Keratinocyte (primary cell): ENCODE results near the gene ENTR1. TPM values are rescaled to one million over a fixed set of nuclear protein-coding genes. Genes with fewer than 3 reads are reported as not detected.

Experiments
- DNase-seq: peaks from one replicate; pipeline ENCODE4 v3.0.0-alpha.2; 2011; ENCODE audit warnings: low read depth, missing footprints, low spot score
- FAIRE-seq: peaks from 2 replicates; lab custom pipeline; 2011; peaks lifted over from hg19 to GRCh38; lab: Jason Lieb, UNC
- H2AFZ ChIP-seq: 2 replicates; pipeline ENCODE4 v1.6.0; 2012; ENCODE audit warnings: low read length, control low read depth, inconsistent platforms; ENCODE audit not compliant: control insufficient read depth
- H3K27ac ChIP-seq: 2 replicates; pipeline ENCODE4 v1.5.1; 2011; ENCODE audit warnings: low read length; ENCODE audit not compliant: control insufficient read depth, insufficient read depth
- H3K27me3 ChIP-seq: 3 replicates; pipeline ENCODE4 v1.6.0; 2011; ENCODE audit warnings: low read length; ENCODE audit not compliant: control insufficient read depth, insufficient read depth; ENCODE audit errors: extremely low read depth
- H3K36me3 ChIP-seq, 2 experiments: 2 replicates in 1 of 2; 3 replicates in 1 of 2; pipeline ENCODE4 v1.5.1; 2011; ENCODE audit warnings: low read length in 2 of 2, mild to moderate bottlenecking in 1 of 2; ENCODE audit not compliant: control insufficient read depth in 2 of 2, insufficient read depth in 2 of 2; ENCODE audit errors: extremely low read depth in 1 of 2
- H3K4me1 ChIP-seq: 3 replicates; pipeline ENCODE4 v1.5.1; 2011; ENCODE audit warnings: low read length; ENCODE audit not compliant: control insufficient read depth, insufficient read depth; ENCODE audit errors: extremely low read depth
- H3K4me2 ChIP-seq: 3 replicates; pipeline ENCODE4 v1.6.0; 2011; ENCODE audit warnings: low read depth, low read length; ENCODE audit not compliant: control insufficient read depth, insufficient read depth; ENCODE audit errors: extremely low read depth
- H3K4me3 ChIP-seq, 3 experiments: fragments of 200-600 bp in 1 of 3; sonication (generic) in 1 of 3; 2 replicates in 2 of 3; 3 replicates in 1 of 3; pipeline ENCODE4 v1.5.1; 2011 to 2016; ENCODE audit warnings: low read length in 3 of 3, mild to moderate bottlenecking in 3 of 3, control low read depth in 2 of 3, inconsistent platforms in 1 of 3, low read depth in 1 of 3, mixed read lengths in 1 of 3, mixed run types in 1 of 3, moderate library complexity in 1 of 3; ENCODE audit not compliant: control insufficient read depth in 2 of 3, insufficient read depth in 2 of 3; ENCODE audit errors: extremely low read depth in 1 of 3
- H3K79me2 ChIP-seq: 2 replicates; pipeline ENCODE4 v1.6.0; 2012; ENCODE audit warnings: low read length; ENCODE audit not compliant: control insufficient read depth, insufficient read depth
- H3K9ac ChIP-seq: 3 replicates; pipeline ENCODE4 v1.6.0; 2011; ENCODE audit warnings: low read length; ENCODE audit not compliant: control insufficient read depth, insufficient read depth; ENCODE audit errors: extremely low read depth
- H3K9me1 ChIP-seq: 3 replicates; pipeline ENCODE4 v1.6.0; 2011; ENCODE audit warnings: low read length; ENCODE audit not compliant: control insufficient read depth, insufficient read depth; ENCODE audit errors: extremely low read depth
- H3K9me3 ChIP-seq: 2 replicates; pipeline ENCODE4 v1.5.1; 2012; ENCODE audit warnings: low read depth, low read length; ENCODE audit not compliant: control insufficient read depth
- H4K20me1 ChIP-seq: 3 replicates; pipeline ENCODE4 v1.6.0; 2011; ENCODE audit warnings: low read length; ENCODE audit not compliant: control insufficient read depth, insufficient read depth; ENCODE audit errors: extremely low read depth
- CTCF ChIP-seq, 3 experiments: IDR thresholded peaks in 1 of 3; conservative IDR thresholded peaks in 1 of 3; optimal IDR thresholded peaks in 1 of 3; 2 replicates in 2 of 3; 3 replicates in 1 of 3; pipeline versions ENCODE3 to v1.5.1; 2011; ENCODE audit warnings: low read length in 3 of 3, mild to moderate bottlenecking in 3 of 3, moderate library complexity in 2 of 3, control low read depth in 1 of 3, inconsistent platforms in 1 of 3; ENCODE audit not compliant: insufficient read depth in 2 of 3; ENCODE audit errors: extremely low read depth in 1 of 3
- EZH2 ChIP-seq: IDR thresholded peaks from one replicate; pipeline ENCODE4 v1.6.1; 2012; ENCODE audit warnings: inconsistent platforms, mild to moderate bottlenecking, low read length, moderate library complexity
- dilution Hi-C: fragments of 300-500 bp; cut with MboI; formaldehyde crosslinking; loops from one replicate; pipeline ENCODE4 v1.7.0; 2020; ENCODE audit warnings: low sequenced_read_pairs; ENCODE audit not compliant: extremely low pct_ligation_motif_present
- polyA plus RNA-seq, 5 experiments: library from polyadenylated mRNA; depleted of rRNA in 3 of 5; stranded (reverse) in 3 of 5; stranded (forward) in 1 of 5; unstranded in 1 of 5; fragments of >200 nt; gene quantifications; 1 replicate in 1 of 5; 2 replicates in 3 of 5; 3 replicates in 1 of 5; pipeline versions ENCODE4 v1.2.1 to v1.2.3, GENCODE V29; 2011 to 2012; ENCODE audit warnings: missing spikeins in 2 of 5, low read depth in 1 of 5, low replicate concordance in 1 of 5

The ENTR1 gene
- polyA plus RNA-seq, 1 donor (not counting 4 experiments of a cell fraction or from before 2014, with no cell fraction given) = 46.5 TPM

- Histone ChIP-seq H3K36me3 (peaks cover 54 to 59% of the 10 kb centered on the region in 2 experiments), H3K9me1 (peaks cover 4% of the 10 kb centered on the region), H3K4me3 (no peak overlapping the region), H3K9me3 (no peaks in the 10 kb centered on the region), H3K4me1 (peaks cover 8% of the 10 kb centered on the region), H3K27me3 (no peaks in the 10 kb centered on the region), H3K79me2 (peaks cover 37% of the 10 kb centered on the region), H3K27ac (no peak overlapping the region), H2AFZ (no peak overlapping the region), H4K20me1 (peaks cover 5% of the 10 kb centered on the region), H3K9ac (no peak overlapping the region), H3K4me2 (no peak overlapping the region)
- dilution Hi-C loops = no loop called here
- TF ChIP-seq CTCF (optimal IDR thresholded peaks at IDR 0.05 in 1 of 3, IDR thresholded peaks at IDR 0.05 in 1 of 3, conservative IDR thresholded peaks at IDR 0.05 in 1 of 3; ENCODE audit: extremely low read depth in 1 of 3, insufficient read depth in 2 of 3, low read length in 3 of 3) (no peak), EZH2 (no peak)
- FAIRE-seq = no peak
- DNase-seq = no peak
These were observed 15.4 kb downstream of the ENTR1 start for GRCh38 chr9:136395020-136395340.

- TF ChIP-seq EZH2 (no peak), CTCF (optimal IDR thresholded peaks at IDR 0.05 in 1 of 3, IDR thresholded peaks at IDR 0.05 in 1 of 3, conservative IDR thresholded peaks at IDR 0.05 in 1 of 3; ENCODE audit: extremely low read depth in 1 of 3, insufficient read depth in 2 of 3, low read length in 3 of 3) (no peak)
- Histone ChIP-seq H3K27me3 (no peaks in the 10 kb centered on the region), H3K4me1 (peaks cover 8% of the 10 kb centered on the region), H3K9ac (no peak overlapping the region), H4K20me1 (peaks cover 5% of the 10 kb centered on the region), H3K9me3 (no peaks in the 10 kb centered on the region), H3K4me3 (no peak overlapping the region), H3K36me3 (peaks cover 59% of the 10 kb centered on the region in 2 experiments), H3K27ac (no peak overlapping the region), H3K9me1 (peaks cover 4% of the 10 kb centered on the region), H3K79me2 (peaks cover 32% of the 10 kb centered on the region), H3K4me2 (no peak overlapping the region), H2AFZ (no peak overlapping the region)
- dilution Hi-C loops = no loop called here
- FAIRE-seq = no peak
- DNase-seq = no peak
These were observed 15.9 kb downstream of the ENTR1 start for GRCh38 chr9:136394312-136395019.
